D721Med (cell line): Measurements from ENCODE around the gene GRK4.

Experiments
- DNase-seq: peaks from one replicate; pipeline ENCODE4 v3.0.0; 2011; ENCODE audit warnings: low spot score; ENCODE audit not compliant: insufficient read length
- FAIRE-seq: peaks from 2 replicates; lab custom pipeline; 2011; peaks lifted over from hg19 to GRCh38; lab: Jason Lieb, UNC
- TF ChIP-seq, protein P1 (sequence below): IDR thresholded peaks from 2 replicates; pipeline ENCODE4 v1.5.1; 2012; ENCODE audit warnings: mild to moderate bottlenecking, control low read depth; ENCODE audit not compliant: insufficient read depth; ENCODE audit errors: missing control alignments

The GRK4 gene

DNA sequence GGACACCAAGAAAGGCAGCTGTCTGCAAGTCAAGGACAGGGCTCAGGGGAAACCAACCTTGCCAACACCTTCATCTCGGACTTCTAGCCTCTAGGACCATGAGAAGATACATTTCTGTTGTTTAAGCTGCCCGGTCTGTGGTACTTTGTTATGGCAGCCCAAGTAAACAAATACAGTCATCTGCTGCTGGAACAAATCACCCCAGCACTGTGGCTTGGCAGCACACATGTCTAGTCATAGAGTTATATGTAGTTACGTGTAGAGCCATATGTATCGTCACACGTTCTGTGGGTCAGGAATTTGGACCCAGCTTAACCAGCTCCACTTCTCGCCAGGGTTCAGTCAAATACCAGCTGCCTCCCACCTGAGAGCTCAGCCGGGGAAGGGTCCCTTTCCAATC, 108.4 kb downstream of the GRK4 start:
- DNase-seq (no peak), FAIRE-seq (no peak)
- TF ChIP-seq, protein P1, sequence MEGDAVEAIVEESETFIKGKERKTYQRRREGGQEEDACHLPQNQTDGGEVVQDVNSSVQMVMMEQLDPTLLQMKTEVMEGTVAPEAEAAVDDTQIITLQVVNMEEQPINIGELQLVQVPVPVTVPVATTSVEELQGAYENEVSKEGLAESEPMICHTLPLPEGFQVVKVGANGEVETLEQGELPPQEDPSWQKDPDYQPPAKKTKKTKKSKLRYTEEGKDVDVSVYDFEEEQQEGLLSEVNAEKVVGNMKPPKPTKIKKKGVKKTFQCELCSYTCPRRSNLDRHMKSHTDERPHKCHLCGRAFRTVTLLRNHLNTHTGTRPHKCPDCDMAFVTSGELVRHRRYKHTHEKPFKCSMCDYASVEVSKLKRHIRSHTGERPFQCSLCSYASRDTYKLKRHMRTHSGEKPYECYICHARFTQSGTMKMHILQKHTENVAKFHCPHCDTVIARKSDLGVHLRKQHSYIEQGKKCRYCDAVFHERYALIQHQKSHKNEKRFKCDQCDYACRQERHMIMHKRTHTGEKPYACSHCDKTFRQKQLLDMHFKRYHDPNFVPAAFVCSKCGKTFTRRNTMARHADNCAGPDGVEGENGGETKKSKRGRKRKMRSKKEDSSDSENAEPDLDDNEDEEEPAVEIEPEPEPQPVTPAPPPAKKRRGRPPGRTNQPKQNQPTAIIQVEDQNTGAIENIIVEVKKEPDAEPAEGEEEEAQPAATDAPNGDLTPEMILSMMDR = no peak

DNA sequence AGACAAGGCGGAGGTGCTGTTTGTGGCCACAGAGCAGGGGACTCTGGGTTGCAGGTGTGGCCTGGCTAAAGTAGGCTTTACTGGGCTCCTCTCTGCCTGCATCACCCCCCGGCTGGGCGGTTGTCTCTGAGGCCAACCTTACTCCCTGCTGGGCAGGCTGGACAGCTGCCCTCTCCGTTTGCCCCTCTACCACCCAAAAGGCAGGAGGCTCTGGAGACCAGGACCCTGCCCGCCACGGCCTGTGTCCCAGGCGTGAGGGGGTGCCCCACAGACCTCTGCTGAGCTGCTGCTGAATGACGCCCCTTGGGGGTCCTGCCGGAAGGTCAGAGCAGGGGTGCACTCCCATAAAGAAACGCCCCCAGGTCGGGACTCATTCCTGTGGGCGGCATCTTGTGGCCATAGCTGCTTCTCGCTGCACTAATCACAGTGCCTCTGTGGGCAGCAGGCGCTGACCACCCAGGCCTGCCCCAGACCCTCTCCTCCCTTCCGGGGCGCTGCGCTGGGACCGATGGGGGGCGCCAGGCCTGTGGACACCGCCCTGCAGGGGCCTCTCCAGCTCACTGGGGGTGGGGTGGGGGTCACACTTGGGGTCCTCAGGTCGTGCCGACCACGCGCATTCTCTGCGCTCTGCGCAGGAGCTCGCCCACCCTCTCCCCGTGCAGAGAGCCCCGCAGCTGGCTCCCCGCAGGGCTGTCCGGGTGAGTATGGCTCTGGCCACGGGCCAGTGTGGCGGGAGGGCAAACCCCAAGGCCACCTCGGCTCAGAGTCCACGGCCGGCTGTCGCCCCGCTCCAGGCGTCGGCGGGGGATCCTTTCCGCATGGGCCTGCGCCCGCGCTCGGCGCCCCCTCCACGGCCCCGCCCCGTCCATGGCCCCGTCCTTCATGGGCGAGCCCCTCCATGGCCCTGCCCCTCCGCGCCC, 110.0 kb downstream of the GRK4 start:
- TF ChIP-seq, protein P1 = no peak
- DNase-seq (no peak), FAIRE-seq (no peak)

DNA sequence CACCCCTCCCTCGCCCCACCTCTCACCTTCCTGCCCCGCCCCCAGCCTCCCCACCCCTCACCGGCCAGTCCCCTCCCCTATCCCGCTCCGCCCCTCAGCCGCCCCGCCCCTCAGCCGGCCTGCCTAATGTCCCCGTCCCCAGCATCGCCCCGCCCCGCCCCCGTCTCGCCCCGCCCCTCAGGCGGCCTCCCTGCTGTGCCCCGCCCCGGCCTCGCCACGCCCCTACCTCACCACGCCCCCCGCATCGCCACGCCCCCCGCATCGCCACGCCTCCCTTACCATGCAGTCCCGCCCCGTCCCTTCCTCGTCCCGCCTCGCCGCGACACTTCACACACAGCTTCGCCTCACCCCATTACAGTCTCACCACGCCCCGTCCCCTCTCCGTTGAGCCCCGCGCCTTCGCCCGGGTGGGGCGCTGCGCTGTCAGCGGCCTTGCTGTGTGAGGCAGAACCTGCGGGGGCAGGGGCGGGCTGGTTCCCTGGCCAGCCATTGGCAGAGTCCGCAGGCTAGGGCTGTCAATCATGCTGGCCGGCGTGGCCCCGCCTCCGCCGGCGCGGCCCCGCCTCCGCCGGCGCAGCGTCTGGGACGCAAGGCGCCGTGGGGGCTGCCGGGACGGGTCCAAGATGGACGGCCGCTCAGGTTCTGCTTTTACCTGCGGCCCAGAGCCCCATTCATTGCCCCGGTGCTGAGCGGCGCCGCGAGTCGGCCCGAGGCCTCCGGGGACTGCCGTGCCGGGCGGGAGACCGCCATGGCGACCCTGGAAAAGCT, 110.9 kb downstream of the GRK4 start, which contains the start of the genes HTT and HTT-AS:
Gene HTT (plus strand): TSS at position 604 of the 768 bp plus-strand sequence. CDS start 145 bp downstream, at position 749.
Gene HTT-AS (minus strand): TSS at position 461 of the 768 bp plus-strand sequence.
- DNase-seq (peak; percentile 76), FAIRE-seq (no peak)
- TF ChIP-seq, protein P1 = no peak

DNA sequence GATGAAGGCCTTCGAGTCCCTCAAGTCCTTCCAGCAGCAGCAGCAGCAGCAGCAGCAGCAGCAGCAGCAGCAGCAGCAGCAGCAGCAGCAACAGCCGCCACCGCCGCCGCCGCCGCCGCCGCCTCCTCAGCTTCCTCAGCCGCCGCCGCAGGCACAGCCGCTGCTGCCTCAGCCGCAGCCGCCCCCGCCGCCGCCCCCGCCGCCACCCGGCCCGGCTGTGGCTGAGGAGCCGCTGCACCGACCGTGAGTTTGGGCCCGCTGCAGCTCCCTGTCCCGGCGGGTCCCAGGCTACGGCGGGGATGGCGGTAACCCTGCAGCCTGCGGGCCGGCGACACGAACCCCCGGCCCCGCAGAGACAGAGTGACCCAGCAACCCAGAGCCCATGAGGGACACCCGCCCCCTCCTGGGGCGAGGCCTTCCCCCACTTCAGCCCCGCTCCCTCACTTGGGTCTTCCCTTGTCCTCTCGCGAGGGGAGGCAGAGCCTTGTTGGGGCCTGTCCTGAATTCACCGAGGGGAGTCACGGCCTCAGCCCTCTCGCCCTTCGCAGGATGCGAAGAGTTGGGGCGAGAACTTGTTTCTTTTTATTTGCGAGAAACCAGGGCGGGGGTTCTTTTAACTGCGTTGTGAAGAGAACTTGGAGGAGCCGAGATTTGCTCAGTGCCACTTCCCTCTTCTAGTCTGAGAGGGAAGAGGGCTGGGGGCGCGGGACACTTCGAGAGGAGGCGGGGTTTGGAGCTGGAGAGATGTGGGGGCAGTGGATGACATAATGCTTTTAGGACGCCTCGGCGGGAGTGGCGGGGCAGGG, 111.7 kb downstream of the GRK4 start:
- TF ChIP-seq, protein P1 = no peak
- DNase-seq = no peak
- FAIRE-seq = no peak

DNA sequence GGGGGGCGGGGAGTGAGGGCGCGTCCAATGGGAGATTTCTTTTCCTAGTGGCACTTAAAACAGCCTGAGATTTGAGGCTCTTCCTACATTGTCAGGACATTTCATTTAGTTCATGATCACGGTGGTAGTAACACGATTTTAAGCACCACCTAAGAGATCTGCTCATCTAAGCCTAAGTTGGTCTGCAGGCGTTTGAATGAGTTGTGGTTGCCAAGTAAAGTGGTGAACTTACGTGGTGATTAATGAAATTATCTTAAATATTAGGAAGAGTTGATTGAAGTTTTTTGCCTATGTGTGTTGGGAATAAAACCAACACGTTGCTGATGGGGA, 112.2 kb downstream of the GRK4 start:
- DNase-seq (no peak), FAIRE-seq (no peak)
- TF ChIP-seq, protein P1 = no peak

DNA sequence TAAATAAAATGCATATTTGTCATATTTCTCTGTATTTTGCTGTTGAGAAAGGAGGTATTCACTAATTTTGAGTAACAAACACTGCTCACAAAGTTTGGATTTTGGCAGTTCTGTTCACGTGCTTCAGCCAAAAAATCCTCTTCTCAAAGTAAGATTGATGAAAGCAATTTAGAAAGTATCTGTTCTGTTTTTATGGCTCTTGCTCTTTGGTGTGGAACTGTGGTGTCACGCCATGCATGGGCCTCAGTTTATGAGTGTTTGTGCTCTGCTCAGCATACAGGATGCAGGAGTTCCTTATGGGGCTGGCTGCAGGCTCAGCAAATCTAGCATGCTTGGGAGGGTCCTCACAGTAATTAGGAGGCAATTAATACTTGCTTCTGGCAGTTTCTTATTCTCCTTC, 114.4 kb downstream of the GRK4 start:
- TF ChIP-seq, protein P1 = no peak
- FAIRE-seq = no peak
- no peak for DNase-seq
